Cerebellar nuclear complex (tissue), 1 donor: ENCODE measurements around the gene UBQLN4.

Source experiments
- DNase-seq, 2 experiments: peaks; one replicate each; lab custom pipeline; 2025; lab: John Stamatoyannopoulos, UW

UBQLN4 gene

GRCh38 chr1:156053768-156054499, at the start of gene UBQLN4:
TSS of gene UBQLN4 (minus strand) at chr1:156053798. CDS start at chr1:156053701, 97 bp downstream.
- peak in 1 of 2 experiments; percentile 58 for DNase-seq

DNA sequence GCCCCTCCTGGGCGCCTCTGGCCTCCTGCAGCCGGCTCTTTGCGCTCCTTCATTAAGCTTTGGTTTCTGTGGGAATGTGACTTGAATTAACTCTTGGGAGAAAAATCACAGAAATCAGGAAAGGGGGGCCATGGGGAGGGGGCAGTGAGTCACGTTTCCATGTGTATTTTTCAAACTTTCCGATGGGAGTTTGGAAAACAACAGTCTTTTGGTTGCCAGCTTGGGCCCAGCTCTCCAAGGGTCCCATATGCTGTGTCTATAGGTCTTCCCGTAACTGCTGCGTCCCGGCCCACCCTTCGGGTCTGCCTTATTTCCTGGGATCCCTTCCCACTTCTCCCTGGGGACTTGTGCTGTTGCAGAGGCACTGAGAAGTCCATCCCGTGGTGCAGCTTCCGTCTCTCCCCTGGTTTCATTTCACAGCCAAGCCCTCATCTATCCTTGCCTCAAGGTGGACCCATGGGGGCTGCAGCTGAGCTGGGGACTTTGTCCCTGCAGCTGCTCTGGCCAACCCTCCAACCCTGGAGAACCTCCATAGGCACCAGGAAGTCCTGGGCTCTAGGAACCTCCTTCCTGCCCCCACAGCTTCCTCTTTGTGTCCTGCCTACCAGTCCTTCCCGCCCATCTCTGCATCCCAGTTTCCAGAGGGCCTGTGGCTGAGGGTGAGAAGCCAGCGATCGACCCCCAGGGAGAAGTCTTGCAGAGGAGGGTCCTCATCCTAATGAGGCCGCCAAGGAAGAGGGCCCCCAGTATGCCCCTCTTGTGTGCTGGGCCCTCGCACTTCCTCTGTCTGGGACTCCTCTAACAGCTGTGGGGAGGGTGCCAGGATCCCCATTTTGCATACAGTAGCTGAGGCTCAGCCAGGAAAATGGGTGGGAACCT, 49.3 kb upstream of the UBQLN4 start:
- no peak for DNase-seq

- DNase-seq: no peak
These were observed 48.3 kb upstream of the UBQLN4 start for GRCh38 chr1:156101880-156102279.

DNA sequence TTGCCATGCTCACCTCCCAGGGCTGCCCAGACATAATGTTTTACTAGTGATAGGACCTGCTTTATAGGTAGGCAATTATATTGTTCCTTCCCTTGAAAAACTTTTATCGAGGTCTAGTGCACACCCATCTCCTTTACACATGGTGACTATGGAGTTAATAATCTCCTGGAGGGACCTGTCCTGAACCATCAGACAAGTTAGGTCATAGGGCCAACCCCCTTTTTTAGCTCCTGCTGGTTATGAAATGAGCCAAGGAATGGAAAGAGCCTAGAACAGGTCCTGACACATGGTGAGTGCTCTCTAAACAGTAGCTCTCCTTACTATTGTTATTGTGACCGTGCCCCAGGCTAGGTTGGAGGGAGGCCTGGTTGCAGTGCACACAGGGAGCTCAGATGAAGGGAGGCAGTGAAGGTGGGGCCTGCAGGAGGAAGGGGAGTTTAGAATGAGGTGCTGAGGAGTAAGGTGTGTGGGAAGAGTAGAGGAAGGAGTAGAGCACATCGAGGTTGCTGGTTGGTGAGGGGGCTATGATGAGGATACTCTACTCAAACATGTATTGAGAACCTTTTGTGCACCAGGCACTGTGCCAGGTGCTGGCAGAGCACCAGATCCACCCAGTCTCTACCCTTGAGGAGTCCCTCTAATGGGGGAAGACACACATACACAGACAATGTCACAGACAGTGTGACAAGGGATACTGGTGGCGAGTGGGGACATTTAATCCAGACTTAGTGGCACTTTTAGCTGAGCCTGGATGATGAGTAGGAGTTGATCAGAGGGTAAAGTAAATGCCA, 46.8 kb upstream of the UBQLN4 start:
- no peak for DNase-seq

- no peak for DNase-seq
These were observed 45.7 kb upstream of the UBQLN4 start for GRCh38 chr1:156099282-156099681.

GRCh38 chr1:156098784-156099183, 45.2 kb upstream of the UBQLN4 start:
- no peak for DNase-seq

DNA sequence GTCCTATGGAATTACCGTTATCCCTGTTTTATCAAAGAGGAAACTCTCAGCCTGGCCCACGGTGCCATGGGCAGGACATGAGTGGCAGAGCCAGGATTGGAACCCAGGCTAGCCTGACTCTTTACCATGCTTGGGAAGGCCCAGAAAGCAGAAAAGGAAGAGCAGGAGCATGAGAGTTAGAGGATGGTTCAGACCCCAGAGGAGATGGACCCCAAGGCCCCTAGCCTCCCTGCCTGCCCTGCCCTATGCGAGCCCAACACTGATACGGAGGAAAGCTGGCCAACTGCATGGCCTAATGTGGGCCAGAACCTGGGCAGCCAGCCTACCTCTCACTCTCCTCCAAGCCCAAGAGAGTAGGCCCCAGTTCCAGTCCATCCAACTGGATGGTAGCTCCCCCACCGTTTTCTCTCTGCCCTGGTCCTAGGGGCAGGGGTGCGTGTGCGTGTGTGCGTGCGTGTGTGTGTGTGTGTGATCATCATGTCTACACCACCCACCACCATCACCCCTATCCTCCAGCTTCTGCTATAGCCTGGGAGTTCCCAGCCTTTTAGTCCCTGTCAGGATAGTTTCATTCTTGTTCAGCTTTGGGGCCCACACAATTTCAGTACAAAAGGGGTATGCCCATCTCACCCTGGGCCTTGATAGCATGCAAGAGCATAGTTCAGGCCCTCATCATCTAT, 44.0 kb upstream of the UBQLN4 start:
- no peak for DNase-seq

- no peak for DNase-seq
These were observed 43.2 kb upstream of the UBQLN4 start for GRCh38 chr1:156096640-156097391.

DNA sequence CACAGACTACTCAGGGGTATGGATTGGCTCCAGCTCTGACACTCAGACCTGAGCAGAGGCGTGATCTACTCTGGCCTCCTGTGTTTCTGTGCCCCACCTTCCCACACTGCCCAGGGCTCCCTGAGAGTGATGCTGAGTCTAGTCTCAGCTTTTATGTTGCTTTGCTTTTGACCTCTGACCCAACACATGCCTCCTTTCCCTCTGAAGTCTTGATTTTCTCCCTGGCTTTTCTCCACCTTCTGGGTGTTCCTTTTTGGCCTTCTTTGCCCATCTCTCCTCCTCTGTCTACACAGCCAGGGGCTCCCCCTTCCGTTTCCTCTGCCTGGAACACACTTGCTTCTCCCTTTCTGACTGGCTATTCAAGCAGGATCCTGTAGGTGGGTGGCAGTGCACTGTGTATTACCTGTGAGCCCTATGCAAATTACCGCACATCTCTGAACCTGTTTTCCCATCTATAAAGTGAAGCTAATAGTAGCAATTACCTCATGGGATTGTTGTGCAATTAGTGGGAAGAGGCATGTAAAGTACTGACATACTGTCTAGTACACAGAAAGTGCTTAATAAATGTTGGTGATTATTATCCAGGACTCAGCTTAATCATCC, 42.4 kb upstream of the UBQLN4 start:
- DNase-seq: no peak

DNA sequence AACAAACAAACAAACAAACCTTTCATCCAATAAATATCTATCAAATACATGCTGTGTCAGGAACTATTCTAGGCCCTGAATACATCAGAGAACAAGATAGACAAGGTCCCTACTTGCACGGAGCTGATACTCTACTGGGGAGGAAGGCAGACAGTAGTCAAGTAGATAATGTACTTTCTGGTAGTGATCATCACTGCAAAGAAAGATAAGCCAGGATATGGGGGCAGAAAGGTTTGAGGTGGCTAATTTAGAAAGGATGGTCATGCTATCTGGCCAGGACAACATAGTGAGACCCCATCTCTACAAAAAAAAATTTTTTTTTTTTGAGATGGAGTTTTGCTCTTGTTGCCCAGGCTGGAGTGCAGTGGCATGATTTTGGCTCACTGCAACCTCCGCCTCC, 38.0 kb upstream of the UBQLN4 start:
- no peak for DNase-seq

- peak in 1 of 2 experiments; percentile 70 for DNase-seq
These were observed 37.2 kb upstream of the UBQLN4 start for GRCh38 chr1:156090840-156091188.

- no peak for DNase-seq
These were observed 36.7 kb upstream of the UBQLN4 start for GRCh38 chr1:156090138-156090839.

GRCh38 chr1:156089704-156090103, 36.1 kb upstream of the UBQLN4 start:
- no peak for DNase-seq

GRCh38 chr1:156086256-156086662, 32.7 kb upstream of the UBQLN4 start:
- no peak for DNase-seq

DNA sequence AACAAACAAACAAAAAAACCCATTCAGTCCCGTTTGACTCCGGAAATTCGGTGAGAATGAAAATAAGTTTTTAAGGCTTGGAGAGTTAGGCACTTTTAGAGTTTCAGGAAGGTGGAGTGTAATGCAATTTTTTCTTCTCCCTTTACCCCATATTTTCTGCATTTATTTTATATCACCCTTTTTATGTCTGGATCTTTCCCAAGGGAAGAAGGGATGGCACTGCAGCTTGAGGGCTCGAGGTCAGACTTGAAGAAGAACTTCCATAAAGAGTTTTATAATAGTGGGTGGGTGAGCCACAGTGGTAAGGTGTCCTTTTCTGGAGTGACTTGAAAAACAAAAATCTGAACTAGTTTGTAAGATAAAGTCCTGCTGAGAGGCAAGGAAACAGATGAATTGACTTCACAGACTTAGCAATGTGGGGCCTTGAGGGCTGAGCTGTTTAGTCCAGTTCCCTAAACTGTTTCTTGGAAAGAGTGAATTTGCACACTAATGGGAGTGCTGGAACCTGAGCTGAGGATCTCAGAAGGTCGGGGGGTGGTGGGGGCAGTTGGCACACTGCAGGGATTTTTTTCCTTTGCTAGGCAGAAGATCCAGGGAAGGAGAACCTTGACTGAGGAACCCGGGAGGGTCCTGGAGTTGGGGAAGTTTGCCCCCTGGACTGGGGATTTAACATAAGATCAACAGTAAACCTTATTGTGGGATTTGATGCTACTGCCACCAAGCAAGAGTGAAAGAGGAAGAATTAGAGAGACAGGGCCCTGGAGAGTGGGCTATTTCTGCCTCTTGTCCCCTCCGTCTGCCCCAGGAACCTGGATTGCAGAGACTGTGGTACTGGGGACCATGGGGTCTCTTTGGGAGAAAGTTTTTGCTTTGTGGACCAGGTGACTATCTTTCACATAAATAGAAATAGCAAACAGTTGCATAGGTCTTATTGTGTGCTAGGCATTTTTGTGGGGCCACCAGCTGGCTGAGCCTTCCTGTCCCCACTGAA, 30.5 kb upstream of the UBQLN4 start:
- no peak for DNase-seq

GRCh38 chr1:156082309-156083091, 28.9 kb upstream of the UBQLN4 start, which contains the start of gene MEX3A:
TSS of gene MEX3A (minus strand) at chr1:156082465. CDS start at chr1:156081998, 467 bp downstream.
- peak in 1 of 2 experiments; percentile 17 for DNase-seq

- DNase-seq: no peak
These were observed 28.3 kb upstream of the UBQLN4 start for GRCh38 chr1:156081917-156082308.
